H1 (cell line): ENCODE results near the gene C1orf21. TPM values are rescaled to one million over a fixed set of nuclear protein-coding genes. Genes with fewer than 3 reads are reported as not detected.

Experiments used
- CTCF ChIA-PET: fragments of 300-600 bp; sonication (Branson Sonifier 250); formaldehyde crosslinking; loops from one replicate; lab custom pipeline; 2021; ENCODE audit not compliant: partially characterized antibody; lab: Charles Lee
- POLR2A ChIA-PET: fragments of 300-600 bp; sonication (Branson Sonifier 250); formaldehyde crosslinking; loops from one replicate; lab custom pipeline; 2021; ENCODE audit warnings: inconsistent platforms; ENCODE audit not compliant: partially characterized antibody; lab: Charles Lee
- DNase-seq, 2 experiments: peaks; one replicate each; pipeline versions ENCODE4 v3.0.0 to v3.0.0-alpha.2; 2010 to 2022; ENCODE audit warnings: low spot score in 2 of 2, low read depth in 1 of 2, mixed read lengths in 1 of 2
- FAIRE-seq: peaks from 2 replicates; lab custom pipeline; 2011; peaks lifted over from hg19 to GRCh38; lab: Jason Lieb, UNC
- H2AFZ ChIP-seq: 2 replicates; pipeline ENCODE4 v1.8.1; 2012; ENCODE audit warnings: low read length, inconsistent platforms
- H2AK5ac ChIP-seq: 2 replicates; pipeline ENCODE4 v1.6.1; 2013; ENCODE audit warnings: low read depth, low read length
- H2BK120ac ChIP-seq: replicated peaks from 2 replicates; pipeline ENCODE3; 2013; ENCODE audit warnings: low read depth, low read length, inconsistent platforms
- H2BK12ac ChIP-seq: 2 replicates; pipeline ENCODE4 v1.6.1; 2013; ENCODE audit warnings: low read depth, low read length
- H2BK15ac ChIP-seq: 2 replicates; pipeline ENCODE4 v1.6.1; 2013; ENCODE audit warnings: low read length
- H2BK20ac ChIP-seq: 2 replicates; pipeline ENCODE4 v1.6.1; 2013; ENCODE audit warnings: low read length
- H2BK5ac ChIP-seq: 2 replicates; pipeline ENCODE4 v1.6.1; 2013; ENCODE audit warnings: low read depth, low read length
- H3K14ac ChIP-seq: 2 replicates; pipeline ENCODE4 v1.6.1; 2013; ENCODE audit warnings: inconsistent platforms; ENCODE audit not compliant: insufficient read length
- H3K18ac ChIP-seq: 2 replicates; pipeline ENCODE4 v1.6.1; 2013; ENCODE audit warnings: low read length; ENCODE audit errors: extremely low read depth
- H3K23ac ChIP-seq: 2 replicates; pipeline ENCODE4 v1.6.1; 2013; ENCODE audit warnings: inconsistent platforms; ENCODE audit not compliant: insufficient read length
- H3K23me2 ChIP-seq: 2 replicates; pipeline ENCODE4 v1.6.1; 2013; ENCODE audit warnings: low read depth, low read length
- H3K27ac ChIP-seq: 2 replicates; pipeline ENCODE4 v1.6.1; 2011; ENCODE audit warnings: low read depth, low read length, inconsistent platforms
- H3K27me3 ChIP-seq, 4 experiments: replicated peaks in 1 of 4; 1 replicate in 1 of 4; 2 replicates in 3 of 4; pipeline versions ENCODE4 v1.6.1 to v1.8.1; 2011 to 2013; ENCODE audit warnings: low read length in 3 of 4, mild to moderate bottlenecking in 3 of 4, inconsistent platforms in 2 of 4, mixed read lengths in 2 of 4, moderate library complexity in 1 of 4; ENCODE audit not compliant: control insufficient read depth in 3 of 4, insufficient read depth in 3 of 4; ENCODE audit errors: extremely low read depth in 1 of 4
- H3K36me3 ChIP-seq, 4 experiments: 2 replicates each; pipeline versions ENCODE4 v1.6.1 to v1.8.1; 2011 to 2013; ENCODE audit warnings: mild to moderate bottlenecking in 4 of 4, low read length in 3 of 4, moderate library complexity in 2 of 4, control low read depth in 1 of 4, inconsistent platforms in 1 of 4; ENCODE audit not compliant: insufficient read depth in 4 of 4, control insufficient read depth in 2 of 4
- H3K4ac ChIP-seq: replicated peaks from 2 replicates; pipeline ENCODE3; 2013; ENCODE audit warnings: low read length, low read depth, mixed read lengths, inconsistent platforms; ENCODE audit not compliant: insufficient read length
- H3K4me1 ChIP-seq, 4 experiments: replicated peaks in 1 of 4; 1 replicate in 1 of 4; 2 replicates in 3 of 4; pipeline versions ENCODE4 v1.6.1 to v1.8.1; 2011 to 2013; ENCODE audit warnings: low read length in 3 of 4, inconsistent platforms in 2 of 4, mixed read lengths in 1 of 4; ENCODE audit not compliant: insufficient read depth in 4 of 4, control insufficient read depth in 3 of 4
- H3K4me2 ChIP-seq, 2 experiments: 2 replicates each; pipeline versions ENCODE4 v1.6.1 to v1.8.1; 2011 to 2013; ENCODE audit warnings: low read depth in 2 of 2, low read length in 2 of 2, control low read depth in 1 of 2, inconsistent platforms in 1 of 2, mild to moderate bottlenecking in 1 of 2; ENCODE audit not compliant: insufficient read depth in 1 of 2
- H3K4me3 ChIP-seq, 4 experiments: fragments of 200-600, 300-600 bp in 1 of 4; sonication (generic), shearing (Covaris generic), sonication (Bioruptor Twin) in 1 of 4; 2 replicates each; pipeline versions ENCODE4 v1.5.1 to v1.8.1; 2011 to 2016; ENCODE audit warnings: low read length in 4 of 4, low read depth in 3 of 4, control low read depth in 2 of 4, inconsistent platforms in 2 of 4, mild to moderate bottlenecking in 2 of 4, mixed read lengths in 1 of 4, moderate library complexity in 1 of 4; ENCODE audit not compliant: insufficient read depth in 2 of 4; ENCODE audit errors: extremely low read depth in 1 of 4
- H3K56ac ChIP-seq: replicated peaks from 2 replicates; pipeline ENCODE3; 2013; ENCODE audit warnings: low read depth, mild to moderate bottlenecking, mixed read lengths, low read length, inconsistent platforms; ENCODE audit not compliant: insufficient read length
- H3K79me1 ChIP-seq: 2 replicates; pipeline ENCODE4 v1.6.1; 2013; ENCODE audit warnings: low read depth, low read length, control low read depth
- H3K79me2 ChIP-seq, 2 experiments: 2 replicates each; pipeline versions ENCODE4 v1.6.1 to v1.8.1; 2012 to 2013; ENCODE audit warnings: low read length in 2 of 2, mild to moderate bottlenecking in 2 of 2, inconsistent platforms in 1 of 2; ENCODE audit not compliant: insufficient read depth in 2 of 2, control insufficient read depth in 1 of 2
- H3K9ac ChIP-seq, 4 experiments: replicated peaks in 1 of 4; 1 replicate in 1 of 4; 2 replicates in 3 of 4; pipeline versions ENCODE4 v1.6.1 to v1.8.1; 2011 to 2013; ENCODE audit warnings: low read depth in 3 of 4, low read length in 3 of 4, control low read depth in 2 of 4, mild to moderate bottlenecking in 2 of 4, moderate library complexity in 2 of 4, inconsistent platforms in 1 of 4; ENCODE audit errors: extremely low read depth in 1 of 4
- H3K9me3 ChIP-seq, 2 experiments: 2 replicates each; pipeline versions ENCODE4 v1.6.1 to v1.8.1; 2012 to 2013; ENCODE audit warnings: mild to moderate bottlenecking in 2 of 2, moderate library complexity in 2 of 2, control low read depth in 1 of 2, inconsistent platforms in 1 of 2, low read depth in 1 of 2, low read length in 1 of 2, mixed read lengths in 1 of 2; ENCODE audit not compliant: insufficient read depth in 2 of 2
- H4K20me1 ChIP-seq, 2 experiments: replicated peaks in 1 of 2; 2 replicates each; pipeline versions ENCODE3 to v1.8.1; 2011 to 2013; ENCODE audit warnings: inconsistent platforms in 2 of 2, low read length in 2 of 2, mild to moderate bottlenecking in 1 of 2; ENCODE audit not compliant: insufficient read depth in 2 of 2, control insufficient read depth in 1 of 2
- H4K5ac ChIP-seq: 2 replicates; pipeline ENCODE4 v1.6.1; 2013; ENCODE audit warnings: low read length, low read depth, mixed read lengths, inconsistent platforms; ENCODE audit not compliant: insufficient read length
- H4K8ac ChIP-seq: 2 replicates; pipeline ENCODE4 v1.8.0; 2013; ENCODE audit warnings: mild to moderate bottlenecking, moderate library complexity, low read length, inconsistent platforms; ENCODE audit not compliant: insufficient read depth; ENCODE audit errors: extremely low read depth
- H4K91ac ChIP-seq: replicated peaks from 2 replicates; pipeline ENCODE3; 2013; ENCODE audit warnings: low read length, mixed read lengths, inconsistent platforms; ENCODE audit not compliant: insufficient read length
- KDM1A ChIP-seq: fragments of 200-600, 300-600 bp; sonication (generic); IDR thresholded peaks from 2 replicates; pipeline ENCODE4 v1.7.1; 2016; ENCODE audit warnings: mild to moderate bottlenecking, low read length, borderline replicate concordance
- KDM4A ChIP-seq: IDR thresholded peaks from one replicate; pipeline ENCODE4 v1.7.1; 2012; ENCODE audit warnings: low read depth, mild to moderate bottlenecking, moderate library complexity, low read length, inconsistent platforms; ENCODE audit not compliant: severe bottlenecking
- RFX5 ChIP-seq: IDR thresholded peaks from 2 replicates; pipeline ENCODE4 v1.6.1; 2011; ENCODE audit warnings: low read depth, low read length, improper control_type of control experiment, borderline replicate concordance
- TAF1 ChIP-seq: IDR thresholded peaks from 2 replicates; pipeline ENCODE4 v1.6.1; 2011; ENCODE audit warnings: mild to moderate bottlenecking, low read depth, low read length
- WGBS, 2 experiments: shearing (Covaris generic) in 1 of 2; methylation state at CpG; one replicate each; pipeline versions ENCODE4 v1.1.6 to v1.1.7; 2013 to 2015; ENCODE audit warnings: low lambda C conversion rate in 2 of 2, mixed read lengths in 2 of 2, inconsistent platforms in 1 of 2, low coverage in 1 of 2, missing lambda C conversion rate in 1 of 2; ENCODE audit not compliant: insufficient replicate concordance in 2 of 2, insufficient coverage in 1 of 2, insufficient read length in 1 of 2; ENCODE audit errors: extremely low coverage in 1 of 2, missing lambda C conversion rate in 1 of 2; 5-methylcytosine and 5-hydroxymethylcytosine counted together
- polyA plus RNA-seq, 7 experiments: library from polyadenylated mRNA; depleted of rRNA in 3 of 7; stranded (reverse) in 5 of 7; unstranded in 2 of 7; fragments of >200 nt in 5 of 7; fragments of 200-250 nt in 2 of 7; gene quantifications; 1 replicate in 5 of 7; 2 replicates in 1 of 7; 4 replicates in 1 of 7; pipeline versions ENCODE4 v1.2.1 to v1.2.3, GENCODE V29; 2011 to 2013; ENCODE audit warnings: missing spikeins in 2 of 7, mixed read lengths in 2 of 7
- total RNA-seq: library from RNA; stranded (reverse); fragmentation: NEBNext Ultra II Directional; extraction: Animal tissue kit (Norgen Biotek cat#: 25700); gene quantifications from 2 replicates; pipeline ENCODE4 v1.2.1, GENCODE V29; 2021
- TF ChIP-seq, protein P1 (sequence below): IDR thresholded peaks from 2 replicates; pipeline ENCODE4 v1.6.1; 2012; ENCODE audit warnings: inconsistent platforms

Gene C1orf21
- total and polyA plus RNA-seq, 2 of the 8 experiments (the other 6 are each of a cell fraction or from before 2014, with no cell fraction given): 16.6 to 51.0 TPM

DNA sequence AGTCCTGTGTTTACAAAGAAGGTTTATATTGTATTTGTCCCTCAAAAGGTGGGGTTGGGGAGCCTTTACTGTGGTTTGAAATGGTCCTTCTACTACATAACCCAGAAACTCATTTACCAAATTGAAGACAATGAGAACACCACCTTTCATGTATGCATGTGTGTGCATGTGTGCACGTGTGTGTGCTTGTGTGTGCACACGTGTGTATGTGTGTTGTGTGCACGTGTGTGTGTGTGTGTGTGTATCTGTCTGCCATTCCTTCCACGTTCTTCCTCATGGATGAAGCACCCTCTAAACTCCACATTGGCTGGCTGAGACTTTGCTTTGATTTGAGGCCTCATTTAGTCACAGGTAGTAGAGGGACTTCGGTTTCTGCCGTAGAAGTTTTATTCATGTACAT lies 229.7 kb downstream of the C1orf21 start:
- Histone ChIP-seq H2BK120ac (no peak overlapping the region), H3K27ac (no peak overlapping the region), H3K36me3 (peaks cover 0 to 9% (median 3%) of the 10 kb centered on the region in 4 experiments; a peak in 1 of 8 replicates), H3K23me2 (0 out of 2 replicates have a peak, but pooled peaks cover 1% of the 10 kb centered on the region), H3K9me3 (no peaks in the 10 kb centered on the region), H3K14ac (no peak overlapping the region), H3K23ac (no peak overlapping the region), H4K20me1 (no peaks in the 10 kb centered on the region), H4K91ac (no peak overlapping the region), H3K56ac (no peak overlapping the region), H3K79me2 (no peaks in the 10 kb centered on the region), H3K27me3 (no peaks in the 10 kb centered on the region), H2AFZ (no peak overlapping the region), H3K4me1 (no peaks in the 10 kb centered on the region), H2BK15ac (no peak overlapping the region), H4K5ac (no peak overlapping the region), H4K8ac (no peak overlapping the region), H3K79me1 (no peaks in the 10 kb centered on the region), H3K18ac (no peak overlapping the region), H2BK5ac (no peak overlapping the region), H3K9ac (no peak overlapping the region; a peak in 1 of 7 replicates), H3K4me3 (no peak overlapping the region), H2AK5ac (no peak overlapping the region), H3K4me2 (no peak overlapping the region), H2BK12ac (no peak overlapping the region), H3K4ac (no peak overlapping the region), H2BK20ac (no peak overlapping the region)
- CTCF ChIA-PET: interaction anchor here (0.8 kb wide), 1 partner anchor 324 kb away, joined by 4 read pairs; no protein-coding TSS in a partner anchor
- FAIRE-seq (no peak), DNase-seq (no peak)
- 80% methylated on average over 6 of the region's 6 CpGs; no CpG with 5 or more reads in 1 of the 2 experiments for WGBS, 2 experiments
- POLR2A ChIA-PET: no interaction called here
- TF ChIP-seq KDM4A (no peak), KDM1A (no peak), TAF1 (no peak), RFX5 (no peak)
- TF ChIP-seq, protein P1, sequence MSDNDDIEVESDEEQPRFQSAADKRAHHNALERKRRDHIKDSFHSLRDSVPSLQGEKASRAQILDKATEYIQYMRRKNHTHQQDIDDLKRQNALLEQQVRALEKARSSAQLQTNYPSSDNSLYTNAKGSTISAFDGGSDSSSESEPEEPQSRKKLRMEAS: no peak
